ENCODE results near the gene DBF4.
"Not testable (repeated sequence)": the region's sequence is repeated elsewhere in the genome, so short reads cannot be mapped to it uniquely, and the experiment has no call there.

DBF4 gene

GRCh38 chr7:87882151-87882937, 6.1 kb downstream of the DBF4 start:
- DNase-seq (ENCODE audit: low read depth in 3 of 3) = no peak

GRCh38 chr7:87885018-87885417, 8.7 kb downstream of the DBF4 start:
- DNase-seq (ENCODE audit: low read depth in 3 of 3) = no peak

DNA sequence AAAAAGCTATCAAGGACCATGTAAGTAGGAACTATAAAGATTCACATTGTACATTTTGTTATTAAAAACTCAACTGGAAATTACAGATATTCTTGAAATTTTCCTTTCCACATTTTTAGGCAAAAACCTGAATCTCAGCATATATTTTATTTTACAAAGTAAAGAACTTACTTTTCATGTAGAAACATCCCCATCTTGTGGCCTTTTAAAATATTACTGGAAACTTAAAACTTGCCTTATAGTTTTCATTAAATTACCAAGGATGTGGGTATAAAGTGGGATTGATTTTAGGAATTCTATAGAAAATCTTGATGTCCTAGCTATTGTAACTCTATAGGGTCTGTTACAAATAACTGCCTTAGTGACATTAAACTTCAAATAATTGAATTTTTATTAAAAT, 10.6 kb downstream of the DBF4 start:
- DNase-seq (ENCODE audit: low read depth in 3 of 3) = no peak

GRCh38 chr7:87895363-87895762, 19.1 kb downstream of the DBF4 start:
- no peak for DNase-seq (ENCODE audit: low read depth in 3 of 3)

GRCh38 chr7:87899255-87899654, 23.0 kb downstream of the DBF4 start:
- no peak for DNase-seq (ENCODE audit: low read depth in 3 of 3)

DNA sequence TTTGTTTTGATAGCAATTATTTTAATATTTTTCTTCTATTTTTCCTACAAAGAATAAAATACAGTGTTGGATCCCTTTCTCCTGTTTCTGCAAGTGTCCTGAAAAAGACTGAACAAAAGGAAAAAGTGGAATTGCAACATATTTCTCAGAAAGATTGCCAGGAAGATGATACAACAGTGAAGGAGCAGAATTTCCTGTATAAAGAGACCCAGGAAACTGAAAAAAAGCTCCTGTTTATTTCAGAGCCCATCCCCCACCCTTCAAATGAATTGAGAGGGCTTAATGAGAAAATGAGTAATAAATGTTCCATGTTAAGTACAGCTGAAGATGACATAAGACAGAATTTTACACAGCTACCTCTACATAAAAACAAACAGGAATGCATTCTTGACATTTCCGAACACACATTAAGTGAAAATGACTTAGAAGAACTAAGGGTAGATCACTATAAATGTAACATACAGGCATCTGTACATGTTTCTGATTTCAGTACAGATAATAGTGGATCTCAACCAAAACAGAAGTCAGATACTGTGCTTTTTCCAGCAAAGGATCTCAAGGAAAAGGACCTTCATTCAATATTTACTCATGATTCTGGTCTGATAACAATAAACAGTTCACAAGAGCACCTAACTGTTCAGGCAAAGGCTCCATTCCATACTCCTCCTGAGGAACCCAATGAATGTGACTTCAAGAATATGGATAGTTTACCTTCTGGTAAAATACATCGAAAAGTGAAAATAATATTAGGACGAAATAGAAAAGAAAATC, 31.0 kb downstream of the DBF4 start:
- DNase-seq (ENCODE audit: low read depth in 3 of 3) = not testable (repeated sequence)

DNA sequence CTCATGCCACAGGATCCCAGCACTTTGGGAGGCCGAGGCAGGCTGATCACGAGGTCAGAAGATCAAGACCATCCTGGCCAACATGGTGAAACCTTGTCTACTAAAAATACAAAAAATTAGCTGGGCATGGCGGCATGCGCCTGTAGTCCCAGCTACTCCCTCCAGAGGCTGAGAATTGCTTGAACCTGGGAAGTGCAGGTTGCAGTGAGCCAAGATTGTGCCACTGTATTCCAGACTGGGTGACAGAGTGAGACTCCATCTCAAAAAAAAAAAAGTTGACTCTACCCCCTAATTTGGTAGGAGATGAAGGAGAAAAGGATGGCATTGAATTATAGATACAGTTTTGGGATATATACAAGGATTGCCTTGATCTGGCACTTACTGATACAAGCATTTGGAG, 32.5 kb downstream of the DBF4 start:
- not testable (repeated sequence) for DNase-seq (ENCODE audit: low read depth in 3 of 3)

GRCh38 chr7:87912121-87912520, 35.8 kb downstream of the DBF4 start:
- no peak for DNase-seq (ENCODE audit: low read depth in 3 of 3)

DNA sequence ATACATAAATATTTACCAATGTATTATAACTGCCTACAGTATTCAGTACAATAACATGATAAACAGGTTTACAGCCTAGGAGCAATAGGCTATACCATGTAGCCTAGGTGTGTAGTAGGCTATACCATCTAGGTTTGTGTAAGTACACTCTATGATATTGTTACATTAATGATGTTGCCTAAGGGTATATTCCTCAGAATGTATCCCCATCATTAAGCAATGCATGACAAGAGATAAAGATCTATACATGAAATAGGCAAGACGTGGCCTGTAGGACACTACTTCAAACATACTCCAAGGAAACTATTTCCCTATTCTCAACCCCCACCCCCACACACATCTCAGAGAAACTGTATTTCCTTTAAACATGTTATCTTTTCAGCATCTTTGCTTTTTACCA, 42.4 kb downstream of the DBF4 start:
- no peak for DNase-seq (ENCODE audit: low read depth in 3 of 3)

- DNase-seq (ENCODE audit: low read depth in 3 of 3) = no peak
Measured at GRCh38 chr7:87919875-87920274, 43.6 kb downstream of the DBF4 start.

- DNase-seq (ENCODE audit: low read depth in 3 of 3) = no peak
Measured at GRCh38 chr7:87920578-87920977, 44.3 kb downstream of the DBF4 start.

DNA sequence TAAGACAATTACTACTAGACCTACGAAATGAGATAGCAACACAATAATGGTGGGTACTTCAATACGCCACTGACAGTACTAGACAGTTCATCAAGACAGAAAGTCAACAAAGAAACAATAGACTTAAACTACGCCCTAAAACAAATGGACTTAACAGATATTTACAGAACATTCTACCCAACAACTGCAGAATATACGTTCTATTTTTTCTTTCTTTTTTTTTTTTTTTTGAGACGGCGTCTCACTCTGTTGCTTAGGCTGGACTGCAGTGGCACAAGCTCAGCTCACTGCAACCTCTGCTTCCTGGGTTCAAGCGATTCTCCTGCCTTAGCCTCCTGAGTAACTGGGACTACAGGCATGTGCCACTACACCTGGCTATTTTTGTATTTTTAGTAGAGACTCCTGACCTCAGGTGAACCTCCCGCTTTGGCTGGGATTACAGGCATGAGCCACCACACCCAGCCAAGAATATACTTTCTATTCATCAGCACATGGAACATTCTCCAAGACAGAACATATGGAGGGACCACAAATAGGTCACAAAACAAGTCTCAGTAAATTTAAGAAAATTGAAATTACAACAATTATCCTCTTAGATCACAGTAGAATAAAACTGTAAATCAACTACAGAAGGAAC, 46.6 kb downstream of the DBF4 start:
- not testable (repeated sequence) for DNase-seq (ENCODE audit: low read depth in 3 of 3)

GRCh38 chr7:87926581-87927461, 50.5 kb downstream of the DBF4 start:
- no peak for DNase-seq (ENCODE audit: low read depth in 3 of 3)

DNA sequence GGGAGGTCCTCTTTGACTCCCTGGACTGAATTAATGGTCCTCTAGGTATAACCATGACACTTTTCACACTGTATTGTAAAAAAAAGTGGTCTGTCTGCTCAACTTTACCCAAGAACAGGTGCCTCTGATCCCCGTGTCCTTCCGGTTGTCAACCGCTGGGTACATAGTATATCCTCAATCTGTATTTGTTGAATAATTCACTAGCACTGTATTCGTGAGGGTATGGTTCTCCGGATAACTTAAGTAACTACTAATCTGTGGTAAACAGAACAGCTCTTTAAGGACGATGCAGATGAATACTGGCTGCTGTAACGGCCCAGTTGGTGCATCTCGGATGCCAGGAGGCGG, 57.3 kb downstream of the DBF4 start:
- no peak for DNase-seq (ENCODE audit: low read depth in 3 of 3)

GRCh38 chr7:87933953-87934698, 57.8 kb downstream of the DBF4 start, which contains the start of gene ADAM22:
Gene ADAM22 (plus strand): TSS chr7:87934251. CDS start chr7:87934466, 215 bp downstream.
- peak; percentile 55 to 70 (median 70) for DNase-seq (ENCODE audit: low read depth in 3 of 3)

GRCh38 chr7:87934699-87935383, 58.5 kb downstream of the DBF4 start:
- no peak for DNase-seq (ENCODE audit: low read depth in 3 of 3)

DNA sequence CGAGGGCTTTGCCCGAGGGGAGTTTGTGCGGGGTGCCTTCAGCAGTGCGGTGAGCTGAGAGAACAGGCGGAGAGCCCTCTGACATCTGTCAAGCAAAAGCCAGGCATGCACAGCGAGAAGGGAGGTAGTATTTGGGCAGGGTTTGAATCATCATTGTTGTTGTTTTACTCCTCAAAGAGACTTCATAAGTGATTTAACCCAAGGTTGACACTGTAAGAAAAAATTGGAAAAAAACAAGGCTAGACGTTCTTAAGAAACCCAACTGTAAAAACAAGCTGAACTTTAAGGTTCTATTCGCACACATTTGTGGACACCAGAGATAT, 59.1 kb downstream of the DBF4 start:
- DNase-seq (ENCODE audit: low read depth in 3 of 3) = no peak

- DNase-seq (ENCODE audit: low read depth in 3 of 3) = no peak
Measured at GRCh38 chr7:87941138-87941537, 64.8 kb downstream of the DBF4 start.

DNA sequence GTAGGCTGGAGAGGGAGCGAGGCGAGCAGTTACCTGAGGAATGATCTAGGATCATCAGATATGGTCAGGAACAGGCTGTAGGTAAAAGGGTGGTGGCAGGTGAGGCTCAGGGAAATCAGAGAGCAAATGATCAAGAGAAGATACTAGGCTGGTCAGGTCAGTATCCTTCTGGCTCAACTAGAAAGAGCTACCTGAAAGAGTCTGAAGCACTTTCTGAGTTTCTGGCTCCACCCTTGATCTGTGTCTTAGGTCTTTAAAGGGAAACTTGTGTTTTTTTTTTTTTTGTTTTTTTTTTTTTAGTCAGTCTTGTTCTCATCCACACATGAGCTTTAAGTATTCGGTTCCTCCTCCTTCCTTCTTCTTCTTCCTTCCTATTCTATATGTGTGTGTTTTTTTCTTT, 68.3 kb downstream of the DBF4 start:
- DNase-seq (ENCODE audit: low read depth in 3 of 3) = no peak

- DNase-seq (ENCODE audit: low read depth in 3 of 3) = not testable (repeated sequence)
Measured at GRCh38 chr7:87945926-87946325, 69.6 kb downstream of the DBF4 start.

GRCh38 chr7:87948371-87948770, 72.1 kb downstream of the DBF4 start:
- no peak for DNase-seq (ENCODE audit: low read depth in 3 of 3)
